Liver (tissue), 9 donors: Measurements from ENCODE around the gene GRIPAP1. TPM values are rescaled to one million over a fixed set of nuclear protein-coding genes. Genes with fewer than 3 reads are reported as not detected.

Experiments
- DNase-seq: peaks from one replicate; pipeline ENCODE4 v3.0.0-alpha.2; 2017; ENCODE audit warnings: low spot score
- H3K27ac ChIP-seq, 2 donors: one replicate each; pipeline ENCODE4 v1.7.0; 2013; ENCODE audit warnings: inconsistent platforms in 2 of 2, low read length in 2 of 2, control low read depth in 1 of 2, low read depth in 1 of 2, mild to moderate bottlenecking in 1 of 2
- H3K27me3 ChIP-seq, 4 donors: one replicate each; pipeline versions ENCODE4 v1.6.1 to v1.7.0; 2013; ENCODE audit warnings: low read length in 3 of 4, inconsistent platforms in 1 of 4, mild to moderate bottlenecking in 1 of 4, moderate library complexity in 1 of 4; ENCODE audit not compliant: control insufficient read depth in 4 of 4, insufficient read depth in 4 of 4
- H3K36me3 ChIP-seq, 4 donors: one replicate each; pipeline versions ENCODE4 v1.6.1 to v1.7.0; 2013; ENCODE audit warnings: low read length in 3 of 4, mild to moderate bottlenecking in 3 of 4, low read depth in 1 of 4, moderate library complexity in 1 of 4; ENCODE audit not compliant: control insufficient read depth in 4 of 4, insufficient read depth in 3 of 4
- H3K4me1 ChIP-seq, 4 donors: one replicate each; pipeline versions ENCODE4 v1.6.1 to v1.7.0; 2013; ENCODE audit warnings: low read length in 3 of 4, mild to moderate bottlenecking in 3 of 4, moderate library complexity in 1 of 4; ENCODE audit not compliant: control insufficient read depth in 4 of 4, insufficient read depth in 4 of 4
- H3K4me3 ChIP-seq, 3 donors: one replicate each; pipeline versions ENCODE4 v1.6.1 to v1.7.0; 2013; ENCODE audit warnings: low read length in 3 of 3, control low read depth in 1 of 3, low read depth in 1 of 3, mild to moderate bottlenecking in 1 of 3
- H3K9ac ChIP-seq, 2 donors: one replicate each; pipeline ENCODE4 v1.7.0; 2013; ENCODE audit warnings: low read length in 2 of 2, mild to moderate bottlenecking in 2 of 2, moderate library complexity in 2 of 2, control low read depth in 1 of 2, low read depth in 1 of 2
- H3K9me3 ChIP-seq, 4 donors: one replicate each; pipeline versions ENCODE4 v1.6.1 to v1.7.0; 2013; ENCODE audit warnings: low read length in 3 of 4; ENCODE audit not compliant: control insufficient read depth in 4 of 4
- CTCF ChIP-seq: fragments of 150-350 bp; IDR thresholded peaks from 2 replicates; pipeline ENCODE4 v1.5.1; 2017; ENCODE audit warnings: improper control_type of control experiment, low read depth, low read length; ENCODE audit not compliant: missing input control
- EGR1 ChIP-seq, 2 donors: IDR thresholded peaks; 2 replicates each; pipeline ENCODE4 v1.6.1; 2016 to 2018; ENCODE audit warnings: antibody characterized with exemption in 2 of 2, low read depth in 2 of 2
- FOXA1 ChIP-seq: IDR thresholded peaks from 2 replicates; pipeline ENCODE4 v1.6.1; 2016; ENCODE audit warnings: antibody characterized with exemption
- FOXA2 ChIP-seq: IDR thresholded peaks from 2 replicates; pipeline ENCODE4 v1.6.1; 2016; ENCODE audit warnings: antibody characterized with exemption
- GABPA ChIP-seq, 2 donors: IDR thresholded peaks in 1 of 2; conservative IDR thresholded peaks in 1 of 2; 2 replicates each; pipeline ENCODE4 v1.6.1; 2016; ENCODE audit warnings: antibody characterized with exemption in 2 of 2, mild to moderate bottlenecking in 1 of 2, moderate library complexity in 1 of 2
- HNF4A ChIP-seq, 2 donors: conservative IDR thresholded peaks; 2 replicates each; pipeline ENCODE4 v1.6.1; 2016; ENCODE audit warnings: antibody characterized with exemption in 2 of 2, mild to moderate bottlenecking in 2 of 2
- HNF4G ChIP-seq: IDR thresholded peaks from 2 replicates; pipeline ENCODE4 v1.6.1; 2016; ENCODE audit warnings: antibody characterized with exemption
- JUND ChIP-seq, 2 donors: IDR thresholded peaks; 2 replicates each; pipeline ENCODE4 v1.6.1; 2016; ENCODE audit warnings: antibody characterized with exemption in 2 of 2
- NR2F2 ChIP-seq: IDR thresholded peaks from 2 replicates; pipeline ENCODE4 v1.6.1; 2016; ENCODE audit warnings: antibody characterized with exemption
- RAD21 ChIP-seq, 2 donors: IDR thresholded peaks; 2 replicates each; pipeline ENCODE4 v1.6.1; 2016; ENCODE audit warnings: antibody characterized with exemption in 2 of 2, mild to moderate bottlenecking in 2 of 2
- RXRA ChIP-seq, 2 donors: IDR thresholded peaks; 2 replicates each; pipeline ENCODE4 v1.6.1; 2017 to 2018; ENCODE audit warnings: antibody characterized with exemption in 2 of 2, mild to moderate bottlenecking in 1 of 2
- SP1 ChIP-seq: IDR thresholded peaks from 2 replicates; pipeline ENCODE4 v1.6.1; 2018; ENCODE audit warnings: antibody characterized with exemption, mild to moderate bottlenecking
- TAF1 ChIP-seq: conservative IDR thresholded peaks from 2 replicates; pipeline ENCODE4 v1.6.1; 2016; ENCODE audit warnings: antibody characterized with exemption, mild to moderate bottlenecking
- YY1 ChIP-seq: IDR thresholded peaks from 2 replicates; pipeline ENCODE4 v1.6.1; 2016; ENCODE audit warnings: antibody characterized with exemption, mild to moderate bottlenecking
- WGBS: extraction: QIAGEN DNeasy Blood & Tissue Kit; methylation state at CpG from one replicate; pipeline ENCODE4 v1.1.7; 2013; 5-methylcytosine and 5-hydroxymethylcytosine counted together
- polyA plus RNA-seq, 2 donors: library from polyadenylated mRNA; stranded (reverse) in 1 of 2; unstranded in 1 of 2; fragments of 200-250 nt in 1 of 2; fragments of >200 nt in 1 of 2; fragmentation: Nextera tagmentation in 1 of 2; extraction: Ambion mirVana in 1 of 2; gene quantifications; one replicate each; pipeline versions ENCODE4 v1.2.1 to v1.2.3, GENCODE V29; 2013 to 2015
- total RNA-seq, 2 donors: library from RNA; depleted of rRNA; stranded (reverse); fragments of >200 nt; gene quantifications; one replicate each; pipeline ENCODE4 v1.2.3, GENCODE V29; 2014
- TF ChIP-seq, protein P1 (sequence below): IDR thresholded peaks from 2 replicates; pipeline ENCODE4 v1.6.1; 2016; ENCODE audit warnings: antibody characterized with exemption, mild to moderate bottlenecking
- TF ChIP-seq, protein P2 (sequence below): IDR thresholded peaks from 2 replicates; pipeline ENCODE4 v1.6.1; 2016; ENCODE audit warnings: antibody characterized with exemption
- TF ChIP-seq, protein P3 (sequence below): IDR thresholded peaks from 2 replicates; pipeline ENCODE4 v1.6.1; 2016; ENCODE audit warnings: antibody characterized with exemption
- donor health status: healthy.
- donor health status: healthy.
- donor health status: healthy.
- donor health status: healthy.
- donor health status: healthy.

The GRIPAP1 gene
- total and polyA plus RNA-seq, 4 donors = 14.1 to 21.3 (median 16.4) TPM

DNA sequence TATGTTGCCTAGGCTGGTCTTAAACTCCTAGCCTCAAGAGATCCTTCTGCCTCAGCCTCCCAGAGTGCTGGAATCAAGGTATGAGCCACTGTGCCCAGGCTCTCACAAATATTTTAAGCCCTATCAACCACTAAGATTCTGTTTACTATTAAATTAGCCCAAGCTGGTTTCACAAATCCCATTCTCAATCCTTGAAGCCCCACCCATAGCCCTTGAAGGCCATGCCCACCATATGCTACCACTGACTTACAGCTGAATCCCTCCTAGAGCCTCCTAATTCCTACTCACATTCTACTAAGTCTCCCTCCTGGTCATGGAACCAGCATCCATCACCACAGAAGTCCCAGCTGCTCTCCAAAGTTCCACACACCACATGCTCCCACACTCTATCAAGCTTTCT, 9.7 kb downstream of the GRIPAP1 start:
- no peaks in the 10 kb centered on the region for H3K9me3 ChIP-seq
- TF ChIP-seq JUND (IDR thresholded peaks at IDR 0.05) (no peak), SP1 (no peak), CTCF (no peak), RAD21 (IDR thresholded peaks at IDR 0.05) (no peak), TAF1 (no peak), HNF4G (no peak), GABPA (IDR thresholded peaks at IDR 0.05 in 1 of 2, conservative IDR thresholded peaks at IDR 0.05 in 1 of 2) (no peak), NR2F2 (no peak), FOXA2 (no peak), HNF4A (conservative IDR thresholded peaks at IDR 0.05) (no peak), FOXA1 (no peak), RXRA (IDR thresholded peaks at IDR 0.05) (no peak), YY1 (no peak)
- TF ChIP-seq, protein P1, sequence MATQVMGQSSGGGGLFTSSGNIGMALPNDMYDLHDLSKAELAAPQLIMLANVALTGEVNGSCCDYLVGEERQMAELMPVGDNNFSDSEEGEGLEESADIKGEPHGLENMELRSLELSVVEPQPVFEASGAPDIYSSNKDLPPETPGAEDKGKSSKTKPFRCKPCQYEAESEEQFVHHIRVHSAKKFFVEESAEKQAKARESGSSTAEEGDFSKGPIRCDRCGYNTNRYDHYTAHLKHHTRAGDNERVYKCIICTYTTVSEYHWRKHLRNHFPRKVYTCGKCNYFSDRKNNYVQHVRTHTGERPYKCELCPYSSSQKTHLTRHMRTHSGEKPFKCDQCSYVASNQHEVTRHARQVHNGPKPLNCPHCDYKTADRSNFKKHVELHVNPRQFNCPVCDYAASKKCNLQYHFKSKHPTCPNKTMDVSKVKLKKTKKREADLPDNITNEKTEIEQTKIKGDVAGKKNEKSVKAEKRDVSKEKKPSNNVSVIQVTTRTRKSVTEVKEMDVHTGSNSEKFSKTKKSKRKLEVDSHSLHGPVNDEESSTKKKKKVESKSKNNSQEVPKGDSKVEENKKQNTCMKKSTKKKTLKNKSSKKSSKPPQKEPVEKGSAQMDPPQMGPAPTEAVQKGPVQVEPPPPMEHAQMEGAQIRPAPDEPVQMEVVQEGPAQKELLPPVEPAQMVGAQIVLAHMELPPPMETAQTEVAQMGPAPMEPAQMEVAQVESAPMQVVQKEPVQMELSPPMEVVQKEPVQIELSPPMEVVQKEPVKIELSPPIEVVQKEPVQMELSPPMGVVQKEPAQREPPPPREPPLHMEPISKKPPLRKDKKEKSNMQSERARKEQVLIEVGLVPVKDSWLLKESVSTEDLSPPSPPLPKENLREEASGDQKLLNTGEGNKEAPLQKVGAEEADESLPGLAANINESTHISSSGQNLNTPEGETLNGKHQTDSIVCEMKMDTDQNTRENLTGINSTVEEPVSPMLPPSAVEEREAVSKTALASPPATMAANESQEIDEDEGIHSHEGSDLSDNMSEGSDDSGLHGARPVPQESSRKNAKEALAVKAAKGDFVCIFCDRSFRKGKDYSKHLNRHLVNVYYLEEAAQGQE = no peak
- TF ChIP-seq, protein P2, sequence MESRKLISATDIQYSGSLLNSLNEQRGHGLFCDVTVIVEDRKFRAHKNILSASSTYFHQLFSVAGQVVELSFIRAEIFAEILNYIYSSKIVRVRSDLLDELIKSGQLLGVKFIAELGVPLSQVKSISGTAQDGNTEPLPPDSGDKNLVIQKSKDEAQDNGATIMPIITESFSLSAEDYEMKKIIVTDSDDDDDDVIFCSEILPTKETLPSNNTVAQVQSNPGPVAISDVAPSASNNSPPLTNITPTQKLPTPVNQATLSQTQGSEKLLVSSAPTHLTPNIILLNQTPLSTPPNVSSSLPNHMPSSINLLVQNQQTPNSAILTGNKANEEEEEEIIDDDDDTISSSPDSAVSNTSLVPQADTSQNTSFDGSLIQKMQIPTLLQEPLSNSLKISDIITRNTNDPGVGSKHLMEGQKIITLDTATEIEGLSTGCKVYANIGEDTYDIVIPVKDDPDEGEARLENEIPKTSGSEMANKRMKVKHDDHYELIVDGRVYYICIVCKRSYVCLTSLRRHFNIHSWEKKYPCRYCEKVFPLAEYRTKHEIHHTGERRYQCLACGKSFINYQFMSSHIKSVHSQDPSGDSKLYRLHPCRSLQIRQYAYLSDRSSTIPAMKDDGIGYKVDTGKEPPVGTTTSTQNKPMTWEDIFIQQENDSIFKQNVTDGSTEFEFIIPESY = no peak
- TF ChIP-seq, protein P3, sequence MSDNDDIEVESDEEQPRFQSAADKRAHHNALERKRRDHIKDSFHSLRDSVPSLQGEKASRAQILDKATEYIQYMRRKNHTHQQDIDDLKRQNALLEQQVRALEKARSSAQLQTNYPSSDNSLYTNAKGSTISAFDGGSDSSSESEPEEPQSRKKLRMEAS = no peak
- no peaks in the 10 kb centered on the region for H3K27me3 ChIP-seq
- no peak for DNase-seq
- no peak overlapping the region for H3K27ac ChIP-seq
- H3K9ac ChIP-seq = no peak overlapping the region
- no peaks in the 10 kb centered on the region for H3K4me1 ChIP-seq
- H3K36me3 ChIP-seq = peaks cover 4 to 45% (median 13%) of the 10 kb centered on the region in 4 donors
- no peak overlapping the region for H3K4me3 ChIP-seq

GRCh38 chrX:48989483-48989882, 12.6 kb downstream of the GRIPAP1 start:
- 90% methylated on average over 4 of the region's 4 CpGs for WGBS
- Histone ChIP-seq H3K9ac (no peak overlapping the region), H3K36me3 (peaks cover 2 to 46% (median 13%) of the 10 kb centered on the region in 4 donors), H3K9me3 (no peaks in the 10 kb centered on the region), H3K4me3 (no peak overlapping the region), H3K27me3 (no peaks in the 10 kb centered on the region), H3K27ac (no peak overlapping the region), H3K4me1 (no peaks in the 10 kb centered on the region)
- TF ChIP-seq JUND (IDR thresholded peaks at IDR 0.05) (no peak), CTCF (no peak), GABPA (IDR thresholded peaks at IDR 0.05 in 1 of 2, conservative IDR thresholded peaks at IDR 0.05 in 1 of 2) (no peak), EGR1 (IDR thresholded peaks at IDR 0.05; ENCODE audit: low read depth in 2 of 2) (no peak), RXRA (IDR thresholded peaks at IDR 0.05) (no peak)
- TF ChIP-seq, protein P1 = no peak
- TF ChIP-seq, protein P3 = no peak
- DNase-seq = no peak
